Sciatic nerve (tissue), 2 donors: ENCODE results near the gene PPEF1. TPM values are rescaled to one million over a fixed set of nuclear protein-coding genes. Genes with fewer than 3 reads are reported as not detected.
A peak's percentile ranks its signal among the peaks of the same experiment; 100 is the strongest.

ENCODE experiments used
- ATAC-seq: fragments of 200-7000 bp; cut with Tn5 transposase; one replicate; pipeline ENCODE4 v1.9.1; 2020; ENCODE audit warnings: mild to moderate bottlenecking, moderate library complexity
- DNase-seq: peaks from one replicate; pipeline ENCODE4 v3.0.0-alpha.2; 2020; ENCODE audit warnings: low spot score
- intact Hi-C: fragments of 100-400 bp; cut with DNase I; formaldehyde crosslinking; loops from one replicate; pipeline ENCODE4 v1.14.2; 2022
- total RNA-seq: library from RNA; stranded (reverse); fragmentation: NEBNext Ultra II Directional; extraction: Animal tissue kit (Norgen Biotek cat#: 25700); gene quantifications from one replicate; pipeline ENCODE4 v1.2.1, GENCODE V29; 2021
- donor health status: DM: no; HTN: no; CAD: no.
- donor health status: DM: no; HTN: no; CAD: no.

PPEF1 gene
- not detected for total RNA-seq

DNA sequence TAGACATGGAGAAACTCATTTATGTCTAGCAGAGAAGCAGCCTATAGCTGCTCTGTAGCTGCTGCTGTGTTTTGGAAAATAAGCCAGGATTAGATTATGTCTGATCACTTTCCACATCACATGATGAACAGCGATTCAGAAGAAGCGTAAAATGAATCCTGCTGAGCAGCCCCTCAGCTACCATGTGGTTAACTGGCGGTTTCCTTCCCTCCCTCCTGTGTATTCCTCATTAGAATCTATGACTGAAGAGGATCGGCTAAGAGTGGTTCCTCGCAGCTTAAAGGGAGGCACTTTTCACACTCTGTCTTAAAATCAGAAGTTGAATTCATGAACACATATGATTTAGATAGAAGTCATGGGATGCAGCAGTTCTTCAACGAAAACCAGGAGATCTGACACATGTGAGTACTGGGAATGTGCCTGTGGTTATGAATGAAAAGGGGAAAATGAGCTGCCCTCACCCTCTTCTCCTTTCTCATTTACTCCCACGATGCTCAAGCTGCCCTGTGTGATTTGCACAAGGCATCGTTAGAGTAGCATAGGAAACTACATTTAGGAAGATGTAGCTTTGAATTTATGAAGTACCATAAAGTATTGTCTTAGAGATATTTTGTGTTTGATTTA is at the start of gene PPEF1:
PPEF1 (plus strand) TSS at position 220 of the 624 bp plus-strand sequence; CDS start at position 356, 136 bp downstream.
- ATAC-seq (no peak), DNase-seq (no peak)
- intact Hi-C loops = no loop called here

- intact Hi-C loops = no loop called here
These were observed 46.2 kb upstream of the PPEF1 start for GRCh38 chrX:18661273-18661672.

GRCh38 chrX:18664947-18665346 is 42.5 kb upstream of the PPEF1 start:
- intact Hi-C loops = no loop called here
- DNase-seq = no peak
- no peak for ATAC-seq

More at GRCh38 chrX:18661273-18661672, 46.2 kb upstream of the PPEF1 start:
- DNase-seq (no peak), ATAC-seq (no peak)

GRCh38 chrX:18666614-18667013 is 40.8 kb upstream of the PPEF1 start:
- ATAC-seq = peak; percentile 39
- intact Hi-C loops = no loop called here
- no peak for DNase-seq

DNA sequence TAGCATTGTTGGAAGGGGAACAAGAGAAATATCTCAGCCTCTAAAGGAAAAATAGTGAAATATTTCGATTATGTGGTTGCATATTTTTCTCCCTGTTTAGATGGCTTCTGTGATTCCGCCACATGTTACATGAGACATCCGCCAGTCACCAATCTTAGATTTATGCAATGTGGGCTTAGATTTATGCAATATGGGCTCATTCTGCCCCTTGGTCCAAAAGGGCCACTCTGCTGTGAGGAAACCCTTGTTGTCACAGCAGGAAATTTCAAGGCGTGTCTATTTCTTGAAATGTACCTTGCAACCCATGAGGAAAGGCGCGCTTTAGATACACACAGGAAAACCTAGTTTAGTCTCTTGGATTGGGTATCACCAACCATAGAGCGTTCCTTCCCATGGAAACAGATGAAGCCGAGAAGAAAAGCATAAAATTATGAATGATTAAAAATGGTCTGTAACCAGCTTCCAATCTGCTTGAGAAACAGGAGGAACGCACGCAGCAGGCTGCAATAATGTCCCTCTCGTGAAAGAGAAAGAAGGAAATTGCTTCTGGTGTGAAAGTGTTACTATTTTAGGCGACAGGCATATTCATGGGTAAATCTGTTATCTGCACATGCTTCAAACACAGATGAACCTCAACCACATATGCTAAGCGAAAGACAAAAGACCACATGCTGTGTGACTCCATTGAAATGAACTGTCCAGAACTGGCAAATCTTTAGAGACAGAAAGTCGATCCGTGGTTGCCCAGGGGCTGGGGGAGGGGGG is 39.2 kb upstream of the PPEF1 start:
- no peak for DNase-seq
- intact Hi-C loops = no loop called here
- ATAC-seq = no peak

DNA sequence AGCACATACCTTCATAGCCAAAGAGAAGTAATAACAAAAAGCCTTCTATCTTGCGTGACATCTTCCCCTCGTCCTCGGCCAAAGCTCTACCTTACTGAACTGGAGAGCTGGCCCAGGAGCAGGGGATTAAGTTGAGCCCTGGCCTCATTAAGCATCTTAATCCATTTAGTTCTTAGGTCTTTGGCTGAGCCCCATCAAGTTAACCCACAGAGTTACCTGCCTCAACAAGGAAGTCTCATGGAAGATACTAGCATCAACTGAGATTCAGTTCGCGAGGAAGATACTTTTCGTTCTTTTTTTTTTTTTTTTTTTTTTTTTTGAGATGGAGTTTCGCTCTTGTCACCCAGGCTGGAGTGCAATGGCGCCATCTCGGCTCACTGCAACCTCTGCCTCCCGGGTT is 35.4 kb upstream of the PPEF1 start, which contains the start of gene RS1:
RS1 (minus strand) TSS at position 101 of the 400 bp plus-strand sequence; CDS start at position 61, 40 bp downstream.
- intact Hi-C loops = no loop called here
- no peak for ATAC-seq
- no peak for DNase-seq

DNA sequence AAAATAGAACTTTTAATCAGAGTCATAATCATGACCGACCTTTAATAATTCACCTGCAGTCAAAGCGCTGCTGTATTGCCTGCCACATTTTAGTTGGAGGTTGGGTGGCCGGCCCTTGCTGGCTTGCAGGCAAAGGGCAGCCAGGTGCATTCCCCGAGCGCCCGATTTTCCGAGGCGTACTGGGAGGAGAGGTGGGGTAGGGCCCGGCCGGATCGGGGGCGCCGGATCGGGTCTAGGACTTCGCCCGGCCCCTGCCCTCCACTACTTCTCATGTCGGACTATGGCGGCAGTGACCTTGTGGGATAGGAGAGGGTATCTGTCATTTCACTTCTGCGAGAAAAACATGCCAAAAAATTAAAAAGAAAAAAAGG is 33.0 kb upstream of the PPEF1 start:
- intact Hi-C loops = no loop called here
- ATAC-seq = peak; percentile 65

GRCh38 chrX:18674788-18675735 is 32.4 kb upstream of the PPEF1 start:
- intact Hi-C loops = loop anchor here (1.0 kb wide), 1 partner anchor 44 kb away; no protein-coding TSS in a partner anchor
- DNase-seq (peak; percentile 86), ATAC-seq (peak; percentile 97)

More for the DNA sequence above, 33.0 kb upstream of the PPEF1 start:
- DNase-seq = peak; percentile 67

DNA sequence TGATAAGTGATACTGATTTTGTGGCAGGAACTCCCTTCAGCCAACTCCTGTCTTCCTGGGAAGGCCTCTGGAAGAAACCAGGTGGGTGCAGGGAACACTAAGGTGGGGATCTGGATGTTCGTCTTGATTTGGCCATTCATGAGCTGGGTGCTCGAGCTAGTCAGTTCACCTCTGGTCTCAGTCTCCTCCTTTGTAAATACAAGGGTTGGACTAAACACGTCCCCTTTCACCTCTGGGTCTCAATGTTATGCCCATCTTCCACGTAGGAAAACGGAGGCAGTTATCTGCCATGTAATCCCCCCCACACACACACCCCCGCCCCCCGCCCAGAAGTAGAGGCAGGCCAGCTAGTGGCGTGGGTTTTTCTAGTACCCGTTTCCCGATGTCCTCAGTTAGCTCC is 31.4 kb upstream of the PPEF1 start:
- ATAC-seq (no peak), DNase-seq (no peak)
- intact Hi-C loops = no loop called here

- DNase-seq (no peak), ATAC-seq (no peak)
- intact Hi-C loops = no loop called here
These were observed 31.0 kb upstream of the PPEF1 start for GRCh38 chrX:18676470-18676869.

DNA sequence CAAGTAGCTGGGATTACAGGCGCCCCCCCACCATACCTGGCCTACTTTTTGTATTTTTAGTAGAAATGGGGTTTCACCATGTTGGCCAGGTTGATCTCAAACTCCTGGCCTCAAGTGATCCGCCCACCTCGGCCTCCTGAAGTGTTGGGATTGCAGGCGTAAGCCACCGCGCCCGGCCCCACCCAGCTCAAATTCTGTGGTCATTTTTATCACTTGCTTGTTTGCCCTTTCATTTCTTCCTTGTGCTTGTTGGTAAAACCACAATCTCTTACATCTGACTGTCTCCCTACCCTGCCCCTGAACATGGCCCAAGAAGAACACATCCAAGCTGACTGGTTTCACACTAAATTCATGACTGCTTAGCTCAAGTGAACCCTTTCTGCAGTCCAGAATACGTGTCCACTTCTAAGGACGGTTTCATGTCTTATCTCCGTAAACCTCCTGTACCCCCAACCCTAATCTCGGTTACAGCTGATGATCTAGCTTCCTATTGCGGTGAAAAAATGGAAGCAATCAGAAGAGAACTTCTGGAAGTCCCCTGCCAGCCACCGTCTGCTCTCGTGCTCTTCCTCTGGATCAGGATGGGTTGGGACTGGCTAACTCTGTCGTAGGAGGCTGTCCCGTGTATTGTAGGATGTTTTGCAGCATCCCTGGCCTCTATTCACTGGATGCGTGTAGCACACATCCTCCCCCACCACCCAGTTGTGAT is 30.1 kb upstream of the PPEF1 start:
- intact Hi-C loops = no loop called here
- ATAC-seq (no peak), DNase-seq (no peak)

- no peak for DNase-seq
- intact Hi-C loops = no loop called here
- ATAC-seq = no peak
These were observed 25.4 kb upstream of the PPEF1 start for GRCh38 chrX:18681996-18682395.

DNA sequence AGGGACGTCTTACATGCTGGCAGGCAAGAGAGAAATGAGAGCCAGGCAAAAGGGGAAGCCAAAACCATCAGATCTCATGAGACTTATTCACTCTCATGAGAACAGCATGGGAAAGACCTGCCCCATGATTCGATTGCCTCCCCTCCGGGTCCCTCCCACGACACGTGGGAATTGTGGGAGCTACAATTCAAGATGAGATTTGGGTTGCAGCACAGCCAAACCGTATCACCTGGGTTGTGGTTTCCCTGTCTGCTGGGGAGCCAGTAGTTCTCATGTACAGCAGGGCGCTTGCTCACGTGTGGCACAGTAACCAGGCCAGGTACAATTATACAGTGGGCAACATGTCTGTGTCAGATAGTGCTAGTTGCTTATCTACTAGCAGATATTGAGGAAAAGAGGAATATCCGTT is 24.5 kb upstream of the PPEF1 start:
- DNase-seq (no peak), ATAC-seq (no peak)
- intact Hi-C loops = no loop called here

GRCh38 chrX:18687856-18688495 is 19.5 kb upstream of the PPEF1 start:
- intact Hi-C loops = no loop called here

DNA sequence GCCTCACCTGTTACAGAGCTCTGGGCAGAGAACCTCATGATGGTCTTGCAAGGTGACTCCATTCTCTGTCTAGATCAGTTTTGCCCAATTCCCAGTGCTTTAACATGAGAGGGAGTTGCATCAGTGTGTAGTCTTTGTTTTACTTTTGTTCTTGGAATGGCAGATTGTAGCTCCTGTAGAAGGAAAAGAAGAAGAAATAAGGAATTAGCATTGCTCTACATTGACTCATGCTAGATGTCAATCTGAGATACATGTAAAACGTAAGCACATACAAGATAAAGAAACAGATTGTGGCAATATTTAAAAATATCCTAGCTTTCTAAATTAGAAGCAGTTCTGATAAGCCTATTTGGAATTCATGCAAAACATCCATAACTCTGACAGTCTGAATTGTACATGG is 16.0 kb upstream of the PPEF1 start:
- no peak for ATAC-seq
- intact Hi-C loops = no loop called here
- no peak for DNase-seq

More at GRCh38 chrX:18687856-18688495, 19.5 kb upstream of the PPEF1 start:
- DNase-seq (no peak), ATAC-seq (no peak)

GRCh38 chrX:18692541-18692940 is 14.9 kb upstream of the PPEF1 start:
- intact Hi-C loops = no loop called here
- ATAC-seq (no peak), DNase-seq (no peak)

GRCh38 chrX:18696653-18697052 is 10.8 kb upstream of the PPEF1 start:
- ATAC-seq (no peak), DNase-seq (no peak)
- intact Hi-C loops = no loop called here
